Type B pancreatic cell (in vitro differentiated cells): ENCODE results near the gene ANKRD63. TPM values are rescaled to one million over a fixed set of nuclear protein-coding genes. Genes with fewer than 3 reads are reported as not detected.

ENCODE experiments used
- DNase-seq: peaks from one replicate; pipeline ENCODE4 v3.0.0; 2021; ENCODE audit warnings: mixed read lengths; ENCODE audit not compliant: unreplicated experiment; ENCODE audit errors: extremely low spot score
- H3K27ac Mint-ChIP-seq: 2 replicates; pipeline ENCODE4 v1.8.0; 2021; ENCODE audit warnings: mild to moderate bottlenecking, mixed read lengths
- H3K27me3 Mint-ChIP-seq: 2 replicates; pipeline ENCODE4 v1.8.0; 2021; ENCODE audit warnings: mixed read lengths
- H3K36me3 Mint-ChIP-seq: 2 replicates; pipeline ENCODE4 v1.8.0; 2021; ENCODE audit warnings: mixed read lengths
- H3K4me1 Mint-ChIP-seq: one replicate; pipeline ENCODE4 v1.8.0; 2021; ENCODE audit warnings: mixed read lengths; ENCODE audit not compliant: unreplicated experiment
- H3K4me3 Mint-ChIP-seq: 2 replicates; pipeline ENCODE4 v1.8.0; 2021; ENCODE audit warnings: mild to moderate bottlenecking, mixed read lengths
- H3K9me3 Mint-ChIP-seq: 2 replicates; pipeline ENCODE4 v1.8.0; 2021; ENCODE audit warnings: mixed read lengths
- total RNA-seq: library from RNA; stranded (reverse); gene quantifications from 2 replicates; pipeline ENCODE4 v1.2.1, GENCODE V29; 2021; ENCODE audit warnings: low replicate concordance
- TF ChIP-seq, protein P1 (sequence below): fragments of 200-600 bp; sonication (generic); conservative IDR thresholded peaks from 2 replicates; pipeline ENCODE4 v1.5.0; 2021; ENCODE audit warnings: antibody characterized with exemption, mild to moderate bottlenecking

Gene ANKRD63
- total RNA-seq, 1 donor from 2014 or later = 1.5 TPM

DNA sequence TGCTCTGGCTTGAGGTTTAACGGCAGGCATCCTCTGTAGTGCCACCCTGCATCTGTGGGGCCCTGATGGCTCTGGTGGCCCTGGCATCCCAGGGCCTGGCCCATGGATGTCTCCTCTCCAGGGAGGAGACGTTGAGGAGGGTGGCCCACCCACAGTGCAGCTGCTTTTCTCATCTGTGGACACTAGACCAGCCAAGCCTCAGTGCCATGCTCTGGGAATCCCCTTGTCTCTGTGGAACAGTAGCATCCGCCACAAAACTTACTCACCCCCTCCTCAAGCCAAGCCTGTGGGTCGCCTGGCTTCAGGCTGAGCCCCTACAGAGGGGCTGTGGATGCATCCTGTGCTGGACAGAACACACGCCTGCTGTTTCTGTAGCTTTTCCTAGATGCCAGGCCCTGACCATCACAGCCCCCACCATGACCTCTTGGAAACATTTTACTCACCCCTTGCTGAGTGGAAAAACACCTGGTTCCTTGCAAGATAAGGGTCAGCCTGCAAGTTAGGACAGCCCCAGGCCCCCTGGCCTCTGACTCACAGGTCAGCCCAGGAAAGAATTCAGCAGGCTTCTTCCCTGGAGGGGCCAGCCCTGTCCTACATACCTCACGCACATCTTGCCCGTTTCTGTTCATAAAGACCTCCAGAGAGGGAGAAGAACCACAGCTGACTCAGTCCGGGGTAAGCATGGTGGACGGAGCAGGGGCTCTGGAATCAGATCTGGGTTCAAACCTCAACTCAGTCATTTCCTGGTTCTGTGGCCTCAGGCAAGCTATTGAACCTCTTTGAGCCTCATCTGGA lies 25.0 kb downstream of the ANKRD63 start:
- Mint-ChIP-seq H3K4me3 (no peak overlapping the region), H3K36me3 (no peaks in the 10 kb centered on the region), H3K27me3 (peaks cover 22% of the 10 kb centered on the region), H3K9me3 (no peaks in the 10 kb centered on the region), H3K4me1 (peaks cover 20% of the 10 kb centered on the region), H3K27ac (no peak overlapping the region)
- TF ChIP-seq, protein P1, sequence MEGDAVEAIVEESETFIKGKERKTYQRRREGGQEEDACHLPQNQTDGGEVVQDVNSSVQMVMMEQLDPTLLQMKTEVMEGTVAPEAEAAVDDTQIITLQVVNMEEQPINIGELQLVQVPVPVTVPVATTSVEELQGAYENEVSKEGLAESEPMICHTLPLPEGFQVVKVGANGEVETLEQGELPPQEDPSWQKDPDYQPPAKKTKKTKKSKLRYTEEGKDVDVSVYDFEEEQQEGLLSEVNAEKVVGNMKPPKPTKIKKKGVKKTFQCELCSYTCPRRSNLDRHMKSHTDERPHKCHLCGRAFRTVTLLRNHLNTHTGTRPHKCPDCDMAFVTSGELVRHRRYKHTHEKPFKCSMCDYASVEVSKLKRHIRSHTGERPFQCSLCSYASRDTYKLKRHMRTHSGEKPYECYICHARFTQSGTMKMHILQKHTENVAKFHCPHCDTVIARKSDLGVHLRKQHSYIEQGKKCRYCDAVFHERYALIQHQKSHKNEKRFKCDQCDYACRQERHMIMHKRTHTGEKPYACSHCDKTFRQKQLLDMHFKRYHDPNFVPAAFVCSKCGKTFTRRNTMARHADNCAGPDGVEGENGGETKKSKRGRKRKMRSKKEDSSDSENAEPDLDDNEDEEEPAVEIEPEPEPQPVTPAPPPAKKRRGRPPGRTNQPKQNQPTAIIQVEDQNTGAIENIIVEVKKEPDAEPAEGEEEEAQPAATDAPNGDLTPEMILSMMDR = no peak
- DNase-seq = no peak

DNA sequence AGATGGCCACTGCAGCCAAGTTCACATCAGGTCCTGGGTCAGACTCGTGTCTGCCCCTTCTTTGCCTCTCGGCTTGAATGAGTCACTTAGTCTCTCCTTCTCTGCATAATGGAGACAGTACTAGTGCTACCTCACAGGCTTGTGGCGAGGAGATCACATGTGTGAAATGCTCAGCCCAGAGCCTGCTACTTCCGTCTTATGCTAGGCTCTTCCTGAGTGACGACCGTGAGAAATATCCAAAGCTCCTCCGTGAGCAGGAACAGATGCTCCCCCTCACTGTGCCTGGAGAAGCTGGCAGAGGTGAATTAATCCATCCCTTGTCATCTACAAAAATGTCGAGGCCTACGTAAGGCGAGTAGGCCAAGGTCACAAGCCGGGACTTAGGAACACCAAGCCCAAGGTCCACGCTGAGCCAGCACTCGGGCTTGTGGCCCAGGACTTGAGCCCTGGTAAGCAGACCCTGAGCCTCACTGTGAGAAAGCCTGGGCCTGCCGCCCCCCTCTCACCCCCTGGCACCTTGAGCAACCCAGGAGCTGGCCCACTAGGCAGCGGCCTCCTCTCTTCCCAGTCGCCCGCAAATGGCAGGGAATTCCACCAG lies 26.1 kb downstream of the ANKRD63 start:
- TF ChIP-seq, protein P1 = no peak
- Mint-ChIP-seq H3K4me1 (peaks cover 21% of the 10 kb centered on the region), H3K9me3 (no peaks in the 10 kb centered on the region), H3K27ac (no peak overlapping the region), H3K27me3 (peaks cover 26% of the 10 kb centered on the region), H3K36me3 (no peaks in the 10 kb centered on the region), H3K4me3 (no peak overlapping the region)
- no peak for DNase-seq

DNA sequence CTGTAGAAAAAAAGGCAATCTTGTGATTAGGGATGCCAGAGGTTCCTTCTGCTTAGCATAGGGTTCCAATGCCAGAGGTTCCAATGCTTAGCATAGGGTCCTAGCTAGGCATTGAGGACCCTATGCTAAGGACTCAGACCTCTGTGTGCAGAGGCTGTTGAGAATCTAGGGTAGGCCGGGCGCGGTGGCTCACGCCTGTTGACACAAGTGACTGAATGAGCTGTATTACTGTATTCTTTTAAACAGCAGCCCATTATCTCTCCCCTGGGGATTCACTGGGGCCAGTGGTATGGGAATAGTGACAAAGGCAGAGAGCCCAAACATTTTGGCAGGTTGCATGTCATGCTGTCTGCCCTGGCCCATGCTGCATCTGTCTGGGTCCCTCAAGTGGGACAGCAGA lies 27.8 kb downstream of the ANKRD63 start:
- Mint-ChIP-seq H3K36me3 (no peaks in the 10 kb centered on the region), H3K4me3 (no peak overlapping the region), H3K4me1 (peaks cover 21% of the 10 kb centered on the region), H3K27me3 (peaks cover 40% of the 10 kb centered on the region), H3K27ac (no peak overlapping the region), H3K9me3 (no peaks in the 10 kb centered on the region)
- TF ChIP-seq, protein P1 = no peak
- DNase-seq = no peak

DNA sequence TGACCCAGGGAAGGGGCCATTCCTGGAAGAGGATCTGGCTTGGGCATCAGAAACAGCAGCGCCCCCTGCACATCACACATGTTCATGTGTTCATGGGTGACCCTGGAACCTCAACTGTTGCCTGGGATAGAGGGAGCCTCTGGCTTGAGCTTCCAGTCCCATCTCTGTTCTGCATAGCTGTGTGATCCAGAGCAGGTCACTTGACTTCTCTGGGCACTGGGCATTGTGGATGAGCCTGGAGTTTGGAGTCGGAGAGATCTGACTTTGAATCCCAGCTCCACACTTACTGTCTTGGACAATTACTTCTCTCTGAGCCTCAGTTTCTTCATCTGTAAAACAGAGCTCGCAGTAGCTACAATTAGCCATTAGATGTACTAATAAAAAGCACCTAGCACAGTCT lies 28.4 kb downstream of the ANKRD63 start:
- TF ChIP-seq, protein P1 = no peak
- peaks cover 45% of the 10 kb centered on the region for H3K27me3 Mint-ChIP-seq
- no peak overlapping the region for H3K27ac Mint-ChIP-seq
- peaks cover 21% of the 10 kb centered on the region for H3K4me1 Mint-ChIP-seq
- H3K4me3 Mint-ChIP-seq = peak overlapping the region; percentile 78
- DNase-seq = no peak
- no peaks in the 10 kb centered on the region for H3K36me3 Mint-ChIP-seq
- no peaks in the 10 kb centered on the region for H3K9me3 Mint-ChIP-seq

DNA sequence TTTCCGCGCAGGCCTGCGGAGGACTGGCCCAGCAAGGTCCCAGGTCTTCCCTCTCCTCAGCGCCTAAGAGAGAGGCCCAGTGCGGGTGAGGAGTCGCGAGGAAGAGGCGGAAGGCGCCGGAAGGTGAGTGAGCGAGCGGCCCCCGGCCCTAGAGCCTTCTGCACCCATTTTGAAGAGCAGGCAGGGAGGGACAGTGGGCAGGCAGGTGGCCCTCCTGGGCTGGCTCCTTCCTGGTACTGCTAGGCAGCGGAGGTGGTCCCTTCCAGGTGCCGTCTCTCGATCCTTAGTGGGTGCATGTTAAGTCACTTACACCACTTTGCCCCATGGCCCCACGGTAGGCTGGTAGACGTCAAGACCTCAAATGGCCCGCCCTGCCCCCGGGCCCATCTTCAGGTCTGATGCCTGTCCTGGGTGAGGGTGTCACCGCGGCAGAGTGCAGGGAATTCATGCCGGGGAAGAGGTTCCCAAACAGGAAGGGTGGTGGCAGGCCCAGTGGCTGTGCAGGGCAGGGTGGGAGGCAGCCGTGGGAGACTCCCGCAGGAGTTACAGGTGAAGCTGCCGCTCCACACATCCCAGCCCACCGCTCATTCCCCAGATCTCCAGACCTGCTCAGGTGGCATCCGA lies 29.6 kb downstream of the ANKRD63 start:
- Mint-ChIP-seq H3K9me3 (no peaks in the 10 kb centered on the region), H3K27me3 (peaks cover 48% of the 10 kb centered on the region), H3K4me3 (peak overlapping the region; percentile 92), H3K27ac (peak overlapping the region; percentile 82), H3K36me3 (no peaks in the 10 kb centered on the region), H3K4me1 (peaks cover 14% of the 10 kb centered on the region)
- DNase-seq = no peak
- TF ChIP-seq, protein P1 = no peak
